H1 (cell line): Measurements from ENCODE around the gene RNF144A. TPM values are rescaled to one million over a fixed set of nuclear protein-coding genes. Genes with fewer than 3 reads are reported as not detected.

Experiments used
- CTCF ChIA-PET: fragments of 300-600 bp; sonication (Branson Sonifier 250); formaldehyde crosslinking; loops from one replicate; lab custom pipeline; 2021; ENCODE audit not compliant: partially characterized antibody; lab: Charles Lee
- POLR2A ChIA-PET: fragments of 300-600 bp; sonication (Branson Sonifier 250); formaldehyde crosslinking; loops from one replicate; lab custom pipeline; 2021; ENCODE audit warnings: inconsistent platforms; ENCODE audit not compliant: partially characterized antibody; lab: Charles Lee
- DNase-seq, 2 experiments: peaks; one replicate each; pipeline versions ENCODE4 v3.0.0 to v3.0.0-alpha.2; 2010 to 2022; ENCODE audit warnings: low spot score in 2 of 2, low read depth in 1 of 2, mixed read lengths in 1 of 2
- FAIRE-seq: peaks from 2 replicates; lab custom pipeline; 2011; peaks lifted over from hg19 to GRCh38; lab: Jason Lieb, UNC
- H2AFZ ChIP-seq: 2 replicates; pipeline ENCODE4 v1.8.1; 2012; ENCODE audit warnings: low read length, inconsistent platforms
- H2AK5ac ChIP-seq: 2 replicates; pipeline ENCODE4 v1.6.1; 2013; ENCODE audit warnings: low read depth, low read length
- H2BK120ac ChIP-seq: replicated peaks from 2 replicates; pipeline ENCODE3; 2013; ENCODE audit warnings: low read depth, low read length, inconsistent platforms
- H2BK12ac ChIP-seq: 2 replicates; pipeline ENCODE4 v1.6.1; 2013; ENCODE audit warnings: low read depth, low read length
- H2BK15ac ChIP-seq: 2 replicates; pipeline ENCODE4 v1.6.1; 2013; ENCODE audit warnings: low read length
- H2BK20ac ChIP-seq: 2 replicates; pipeline ENCODE4 v1.6.1; 2013; ENCODE audit warnings: low read length
- H2BK5ac ChIP-seq: 2 replicates; pipeline ENCODE4 v1.6.1; 2013; ENCODE audit warnings: low read depth, low read length
- H3K14ac ChIP-seq: 2 replicates; pipeline ENCODE4 v1.6.1; 2013; ENCODE audit warnings: inconsistent platforms; ENCODE audit not compliant: insufficient read length
- H3K18ac ChIP-seq: 2 replicates; pipeline ENCODE4 v1.6.1; 2013; ENCODE audit warnings: low read length; ENCODE audit errors: extremely low read depth
- H3K23ac ChIP-seq: 2 replicates; pipeline ENCODE4 v1.6.1; 2013; ENCODE audit warnings: inconsistent platforms; ENCODE audit not compliant: insufficient read length
- H3K23me2 ChIP-seq: 2 replicates; pipeline ENCODE4 v1.6.1; 2013; ENCODE audit warnings: low read depth, low read length
- H3K27ac ChIP-seq: 2 replicates; pipeline ENCODE4 v1.6.1; 2011; ENCODE audit warnings: low read depth, low read length, inconsistent platforms
- H3K27me3 ChIP-seq, 4 experiments: replicated peaks in 1 of 4; 1 replicate in 1 of 4; 2 replicates in 3 of 4; pipeline versions ENCODE4 v1.6.1 to v1.8.1; 2011 to 2013; ENCODE audit warnings: low read length in 3 of 4, mild to moderate bottlenecking in 3 of 4, inconsistent platforms in 2 of 4, mixed read lengths in 2 of 4, moderate library complexity in 1 of 4; ENCODE audit not compliant: control insufficient read depth in 3 of 4, insufficient read depth in 3 of 4; ENCODE audit errors: extremely low read depth in 1 of 4
- H3K36me3 ChIP-seq, 4 experiments: 2 replicates each; pipeline versions ENCODE4 v1.6.1 to v1.8.1; 2011 to 2013; ENCODE audit warnings: mild to moderate bottlenecking in 4 of 4, low read length in 3 of 4, moderate library complexity in 2 of 4, control low read depth in 1 of 4, inconsistent platforms in 1 of 4; ENCODE audit not compliant: insufficient read depth in 4 of 4, control insufficient read depth in 2 of 4
- H3K4ac ChIP-seq: replicated peaks from 2 replicates; pipeline ENCODE3; 2013; ENCODE audit warnings: low read length, low read depth, mixed read lengths, inconsistent platforms; ENCODE audit not compliant: insufficient read length
- H3K4me1 ChIP-seq, 4 experiments: replicated peaks in 1 of 4; 1 replicate in 1 of 4; 2 replicates in 3 of 4; pipeline versions ENCODE4 v1.6.1 to v1.8.1; 2011 to 2013; ENCODE audit warnings: low read length in 3 of 4, inconsistent platforms in 2 of 4, mixed read lengths in 1 of 4; ENCODE audit not compliant: insufficient read depth in 4 of 4, control insufficient read depth in 3 of 4
- H3K4me2 ChIP-seq, 2 experiments: 2 replicates each; pipeline versions ENCODE4 v1.6.1 to v1.8.1; 2011 to 2013; ENCODE audit warnings: low read depth in 2 of 2, low read length in 2 of 2, control low read depth in 1 of 2, inconsistent platforms in 1 of 2, mild to moderate bottlenecking in 1 of 2; ENCODE audit not compliant: insufficient read depth in 1 of 2
- H3K4me3 ChIP-seq, 4 experiments: fragments of 200-600, 300-600 bp in 1 of 4; sonication (generic), shearing (Covaris generic), sonication (Bioruptor Twin) in 1 of 4; 2 replicates each; pipeline versions ENCODE4 v1.5.1 to v1.8.1; 2011 to 2016; ENCODE audit warnings: low read length in 4 of 4, low read depth in 3 of 4, control low read depth in 2 of 4, inconsistent platforms in 2 of 4, mild to moderate bottlenecking in 2 of 4, mixed read lengths in 1 of 4, moderate library complexity in 1 of 4; ENCODE audit not compliant: insufficient read depth in 2 of 4; ENCODE audit errors: extremely low read depth in 1 of 4
- H3K56ac ChIP-seq: replicated peaks from 2 replicates; pipeline ENCODE3; 2013; ENCODE audit warnings: low read depth, mild to moderate bottlenecking, mixed read lengths, low read length, inconsistent platforms; ENCODE audit not compliant: insufficient read length
- H3K79me1 ChIP-seq: 2 replicates; pipeline ENCODE4 v1.6.1; 2013; ENCODE audit warnings: low read depth, low read length, control low read depth
- H3K79me2 ChIP-seq, 2 experiments: 2 replicates each; pipeline versions ENCODE4 v1.6.1 to v1.8.1; 2012 to 2013; ENCODE audit warnings: low read length in 2 of 2, mild to moderate bottlenecking in 2 of 2, inconsistent platforms in 1 of 2; ENCODE audit not compliant: insufficient read depth in 2 of 2, control insufficient read depth in 1 of 2
- H3K9ac ChIP-seq, 4 experiments: replicated peaks in 1 of 4; 1 replicate in 1 of 4; 2 replicates in 3 of 4; pipeline versions ENCODE4 v1.6.1 to v1.8.1; 2011 to 2013; ENCODE audit warnings: low read depth in 3 of 4, low read length in 3 of 4, control low read depth in 2 of 4, mild to moderate bottlenecking in 2 of 4, moderate library complexity in 2 of 4, inconsistent platforms in 1 of 4; ENCODE audit errors: extremely low read depth in 1 of 4
- H3K9me3 ChIP-seq, 2 experiments: 2 replicates each; pipeline versions ENCODE4 v1.6.1 to v1.8.1; 2012 to 2013; ENCODE audit warnings: mild to moderate bottlenecking in 2 of 2, moderate library complexity in 2 of 2, control low read depth in 1 of 2, inconsistent platforms in 1 of 2, low read depth in 1 of 2, low read length in 1 of 2, mixed read lengths in 1 of 2; ENCODE audit not compliant: insufficient read depth in 2 of 2
- H4K20me1 ChIP-seq, 2 experiments: replicated peaks in 1 of 2; 2 replicates each; pipeline versions ENCODE3 to v1.8.1; 2011 to 2013; ENCODE audit warnings: inconsistent platforms in 2 of 2, low read length in 2 of 2, mild to moderate bottlenecking in 1 of 2; ENCODE audit not compliant: insufficient read depth in 2 of 2, control insufficient read depth in 1 of 2
- H4K5ac ChIP-seq: 2 replicates; pipeline ENCODE4 v1.6.1; 2013; ENCODE audit warnings: low read length, low read depth, mixed read lengths, inconsistent platforms; ENCODE audit not compliant: insufficient read length
- H4K8ac ChIP-seq: 2 replicates; pipeline ENCODE4 v1.8.0; 2013; ENCODE audit warnings: mild to moderate bottlenecking, moderate library complexity, low read length, inconsistent platforms; ENCODE audit not compliant: insufficient read depth; ENCODE audit errors: extremely low read depth
- H4K91ac ChIP-seq: replicated peaks from 2 replicates; pipeline ENCODE3; 2013; ENCODE audit warnings: low read length, mixed read lengths, inconsistent platforms; ENCODE audit not compliant: insufficient read length
- CEBPB ChIP-seq: IDR thresholded peaks from 2 replicates; pipeline ENCODE4 v1.6.1; 2012; ENCODE audit warnings: low read depth, low read length
- CTCF ChIP-seq, 3 experiments: IDR thresholded peaks; 1 replicate in 2 of 3; 2 replicates in 1 of 3; pipeline versions ENCODE4 v1.5.1 to v1.6.1; 2011; ENCODE audit warnings: low read length in 3 of 3, mild to moderate bottlenecking in 3 of 3, inconsistent platforms in 2 of 3, low read depth in 1 of 3, moderate library complexity in 1 of 3; ENCODE audit not compliant: insufficient read depth in 1 of 3; ENCODE audit errors: control extremely low read depth in 1 of 3
- RAD21 ChIP-seq, 2 experiments: IDR thresholded peaks in 1 of 2; conservative IDR thresholded peaks in 1 of 2; 2 replicates each; pipeline ENCODE4 v1.6.1; 2011; ENCODE audit warnings: low read depth in 2 of 2, low read length in 2 of 2, improper control_type of control experiment in 1 of 2, inconsistent platforms in 1 of 2, mild to moderate bottlenecking in 1 of 2, moderate library complexity in 1 of 2
- WGBS, 2 experiments: shearing (Covaris generic) in 1 of 2; methylation state at CpG; one replicate each; pipeline versions ENCODE4 v1.1.6 to v1.1.7; 2013 to 2015; ENCODE audit warnings: low lambda C conversion rate in 2 of 2, mixed read lengths in 2 of 2, inconsistent platforms in 1 of 2, low coverage in 1 of 2, missing lambda C conversion rate in 1 of 2; ENCODE audit not compliant: insufficient replicate concordance in 2 of 2, insufficient coverage in 1 of 2, insufficient read length in 1 of 2; ENCODE audit errors: extremely low coverage in 1 of 2, missing lambda C conversion rate in 1 of 2; 5-methylcytosine and 5-hydroxymethylcytosine counted together
- polyA plus RNA-seq, 7 experiments: library from polyadenylated mRNA; depleted of rRNA in 3 of 7; stranded (reverse) in 5 of 7; unstranded in 2 of 7; fragments of >200 nt in 5 of 7; fragments of 200-250 nt in 2 of 7; gene quantifications; 1 replicate in 5 of 7; 2 replicates in 1 of 7; 4 replicates in 1 of 7; pipeline versions ENCODE4 v1.2.1 to v1.2.3, GENCODE V29; 2011 to 2013; ENCODE audit warnings: missing spikeins in 2 of 7, mixed read lengths in 2 of 7
- total RNA-seq: library from RNA; stranded (reverse); fragmentation: NEBNext Ultra II Directional; extraction: Animal tissue kit (Norgen Biotek cat#: 25700); gene quantifications from 2 replicates; pipeline ENCODE4 v1.2.1, GENCODE V29; 2021

The RNF144A gene
- total and polyA plus RNA-seq, 2 of the 8 experiments (the other 6 are each of a cell fraction or from before 2014, with no cell fraction given) = 14.0 to 15.0 TPM

GRCh38 chr2:7007846-7008741 is 90.9 kb downstream of the RNF144A start:
- DNase-seq = no peak

More at GRCh38 chr2:7007846-7008741, 90.9 kb downstream of the RNF144A start:
- 0 out of 2 replicates have a peak overlapping the region, but pooled peaks have one; percentile 28 for H4K8ac ChIP-seq
- H2BK5ac ChIP-seq = no peak overlapping the region
- ChIA-PET CTCF (interaction anchor here (0.8 to 1.7 kb wide), 5 partner anchors 8 to 123 kb away, joined by 3 to 5 read pairs (median 3); no protein-coding TSS in a partner anchor), POLR2A (interaction anchor here (0.6 to 0.7 kb wide), 2 partner anchors 9 to 927 kb away, joined by 3 read pairs; no protein-coding TSS in a partner anchor)
- TF ChIP-seq CEBPB = no peak
- peak; percentile 11 to 26 (median 20); a peak in 3 of 4 replicates for TF ChIP-seq CTCF (IDR thresholded peaks at IDR 0.05; ENCODE audit: control extremely low read depth in 1 of 3, insufficient read depth in 1 of 3, low read depth in 1 of 3, low read length in 3 of 3)
- peak in 1 of 2 experiments; percentile 9; a peak in 3 of 4 replicates for TF ChIP-seq RAD21 (IDR thresholded peaks at IDR 0.05 in 1 of 2, conservative IDR thresholded peaks at IDR 0.05 in 1 of 2; ENCODE audit: low read depth in 2 of 2, low read length in 2 of 2)
- no peaks in the 10 kb centered on the region for H3K9me3 ChIP-seq
- no peak overlapping the region for H3K4me3 ChIP-seq
- H2BK12ac ChIP-seq = no peak overlapping the region
- H3K36me3 ChIP-seq = no peaks in the 10 kb centered on the region
- H3K23me2 ChIP-seq = no peaks in the 10 kb centered on the region
- H4K91ac ChIP-seq = no peak overlapping the region
- no peak overlapping the region for H2AFZ ChIP-seq
- no peak overlapping the region for H3K4me2 ChIP-seq
- H3K4ac ChIP-seq = no peak overlapping the region
- H3K4me1 ChIP-seq = peaks cover 0 to 5% (median 3%) of the 10 kb centered on the region in 4 experiments; a peak in 4 of 7 replicates
- no peak overlapping the region for H4K5ac ChIP-seq
- no peak overlapping the region for H3K56ac ChIP-seq
- H3K79me1 ChIP-seq = no peaks in the 10 kb centered on the region
- WGBS, 2 experiments = 90% methylated on average over 24 of the region's 24 CpGs; no CpG with 5 or more reads in 1 of the 2 experiments
- FAIRE-seq = no peak
- H2AK5ac ChIP-seq = no peak overlapping the region
- H2BK120ac ChIP-seq = no peak overlapping the region
- no peak overlapping the region for H3K14ac ChIP-seq
- H3K79me2 ChIP-seq = no peaks in the 10 kb centered on the region
- H3K23ac ChIP-seq = no peak overlapping the region
- no peak overlapping the region for H3K27ac ChIP-seq
- H2BK20ac ChIP-seq = no peak overlapping the region
- H2BK15ac ChIP-seq = no peak overlapping the region
- no peaks in the 10 kb centered on the region for H3K27me3 ChIP-seq
- peaks cover 0 to 3% of the 10 kb centered on the region in 2 experiments for H4K20me1 ChIP-seq
- no peak overlapping the region for H3K18ac ChIP-seq
- H3K9ac ChIP-seq = no peak overlapping the region
